ENCODE results near the gene MRPL24. TPM values are rescaled to one million over a fixed set of nuclear protein-coding genes. Genes with fewer than 3 reads are reported as not detected.

MRPL24 gene
- total and polyA plus RNA-seq, 9 of the 15 experiments (the other 6 are each of a cell fraction or from before 2014, with no cell fraction given) = 74.3 to 267 (median 113) TPM

GRCh38 chr1:156746728-156747631, 6.1 kb upstream of the MRPL24 start (continued):
- TF ChIP-seq, protein P1, sequence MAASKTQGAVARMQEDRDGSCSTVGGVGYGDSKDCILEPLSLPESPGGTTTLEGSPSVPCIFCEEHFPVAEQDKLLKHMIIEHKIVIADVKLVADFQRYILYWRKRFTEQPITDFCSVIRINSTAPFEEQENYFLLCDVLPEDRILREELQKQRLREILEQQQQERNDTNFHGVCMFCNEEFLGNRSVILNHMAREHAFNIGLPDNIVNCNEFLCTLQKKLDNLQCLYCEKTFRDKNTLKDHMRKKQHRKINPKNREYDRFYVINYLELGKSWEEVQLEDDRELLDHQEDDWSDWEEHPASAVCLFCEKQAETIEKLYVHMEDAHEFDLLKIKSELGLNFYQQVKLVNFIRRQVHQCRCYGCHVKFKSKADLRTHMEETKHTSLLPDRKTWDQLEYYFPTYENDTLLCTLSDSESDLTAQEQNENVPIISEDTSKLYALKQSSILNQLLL (CRISPR knock-in tag; IDR thresholded peaks at IDR 0.05; ENCODE audit: borderline replicate concordance) = no peak
- TF ChIP-seq, protein P2, sequence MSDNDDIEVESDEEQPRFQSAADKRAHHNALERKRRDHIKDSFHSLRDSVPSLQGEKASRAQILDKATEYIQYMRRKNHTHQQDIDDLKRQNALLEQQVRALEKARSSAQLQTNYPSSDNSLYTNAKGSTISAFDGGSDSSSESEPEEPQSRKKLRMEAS (CRISPR knock-in tag; IDR thresholded peaks at IDR 0.05) = no peak
- TF ChIP-seq SPI1 (IDR thresholded peaks at IDR 0.05; ENCODE audit: borderline replicate concordance, low read depth, low read length) (peak; percentile 24; the same call in 1 of the 2 replicates), E2F6 (IDR thresholded peaks at IDR 0.05; ENCODE audit: borderline replicate concordance in 1 of 2, extremely low read depth in 1 of 2, insufficient read depth in 1 of 2, insufficient read length in 1 of 2, low read depth in 1 of 2, low read length in 1 of 2, poor library complexity in 1 of 2, severe bottlenecking in 1 of 2) (peak in 1 of 2 experiments; percentile 78), GATAD2A (IDR thresholded peaks at IDR 0.05) (0 out of 2 replicates have a peak, but pooled peaks have one; percentile 53), RFX1 (IDR thresholded peaks at IDR 0.05) (peak; percentile 94), MCM2 (IDR thresholded peaks at IDR 0.05; ENCODE audit: low read depth) (no peak), TEAD2 (tag; IDR thresholded peaks at IDR 0.05) (0 out of 2 replicates have a peak, but pooled peaks have one; percentile 11), ZNF217 (CRISPR knock-in tag; IDR thresholded peaks at IDR 0.05) (no peak), POLR2G (IDR thresholded peaks at IDR 0.05; ENCODE audit: low read depth, low read length) (peak; percentile 64), ZBTB7A (IDR thresholded peaks at IDR 0.05; ENCODE audit: borderline replicate concordance, control insufficient read depth, low read depth, low read length) (peak; percentile 64; the same call in 1 of the 2 replicates), NR2F6 (CRISPR knock-in tag; IDR thresholded peaks at IDR 0.05) (no peak), JUND (IDR thresholded peaks at IDR 0.05; ENCODE audit: borderline replicate concordance, low read depth, low read length) (peak; percentile 73), JUND (tag; IDR thresholded peaks at IDR 0.05; ENCODE audit: borderline replicate concordance, low read depth, low read length) (peak; percentile 60; the same call in 1 of the 3 replicates), KLF16 (IDR thresholded peaks at IDR 0.05) (no peak), SRSF7 (optimal IDR thresholded peaks at IDR 0.05; ENCODE audit: low read depth, low read length) (no peak), BMI1 (IDR thresholded peaks at IDR 0.05; ENCODE audit: low read length) (peak; percentile 84), HMG20A (CRISPR knock-in tag; conservative IDR thresholded peaks at IDR 0.05) (no peak), MEF2D (tag; conservative IDR thresholded peaks at IDR 0.05; ENCODE audit: low read depth) (no peak), NRF1 (conservative IDR thresholded peaks at IDR 0.05 in 1 of 2, IDR thresholded peaks at IDR 0.05 in 1 of 2) (0 out of 4 replicates have a peak, but pooled peaks of 1 of the 2 experiments have one; percentile 21)
- TF ChIP-seq, protein P3, sequence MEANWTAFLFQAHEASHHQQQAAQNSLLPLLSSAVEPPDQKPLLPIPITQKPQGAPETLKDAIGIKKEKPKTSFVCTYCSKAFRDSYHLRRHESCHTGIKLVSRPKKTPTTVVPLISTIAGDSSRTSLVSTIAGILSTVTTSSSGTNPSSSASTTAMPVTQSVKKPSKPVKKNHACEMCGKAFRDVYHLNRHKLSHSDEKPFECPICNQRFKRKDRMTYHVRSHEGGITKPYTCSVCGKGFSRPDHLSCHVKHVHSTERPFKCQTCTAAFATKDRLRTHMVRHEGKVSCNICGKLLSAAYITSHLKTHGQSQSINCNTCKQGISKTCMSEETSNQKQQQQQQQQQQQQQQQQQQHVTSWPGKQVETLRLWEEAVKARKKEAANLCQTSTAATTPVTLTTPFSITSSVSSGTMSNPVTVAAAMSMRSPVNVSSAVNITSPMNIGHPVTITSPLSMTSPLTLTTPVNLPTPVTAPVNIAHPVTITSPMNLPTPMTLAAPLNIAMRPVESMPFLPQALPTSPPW (CRISPR knock-in tag; IDR thresholded peaks at IDR 0.05) = peak; percentile 98
- TF ChIP-seq, protein P4, sequence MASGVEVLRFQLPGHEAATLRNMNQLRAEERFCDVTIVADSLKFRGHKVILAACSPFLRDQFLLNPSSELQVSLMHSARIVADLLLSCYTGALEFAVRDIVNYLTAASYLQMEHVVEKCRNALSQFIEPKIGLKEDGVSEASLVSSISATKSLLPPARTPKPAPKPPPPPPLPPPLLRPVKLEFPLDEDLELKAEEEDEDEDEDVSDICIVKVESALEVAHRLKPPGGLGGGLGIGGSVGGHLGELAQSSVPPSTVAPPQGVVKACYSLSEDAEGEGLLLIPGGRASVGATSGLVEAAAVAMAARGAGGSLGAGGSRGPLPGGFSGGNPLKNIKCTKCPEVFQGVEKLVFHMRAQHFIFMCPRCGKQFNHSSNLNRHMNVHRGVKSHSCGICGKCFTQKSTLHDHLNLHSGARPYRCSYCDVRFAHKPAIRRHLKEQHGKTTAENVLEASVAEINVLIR (CRISPR knock-in tag; IDR thresholded peaks at IDR 0.05) = no peak
